Measurements from ENCODE around the gene ANXA8. TPM values are rescaled to one million over a fixed set of nuclear protein-coding genes. Genes with fewer than 3 reads are reported as not detected.
"Not testable (repeated sequence)": the region's sequence is repeated elsewhere in the genome, so short reads cannot be mapped to it uniquely, and the experiment has no call there.

The ANXA8 gene
- total RNA-seq, 1 donor from 2014 or later, result not detected

DNA sequence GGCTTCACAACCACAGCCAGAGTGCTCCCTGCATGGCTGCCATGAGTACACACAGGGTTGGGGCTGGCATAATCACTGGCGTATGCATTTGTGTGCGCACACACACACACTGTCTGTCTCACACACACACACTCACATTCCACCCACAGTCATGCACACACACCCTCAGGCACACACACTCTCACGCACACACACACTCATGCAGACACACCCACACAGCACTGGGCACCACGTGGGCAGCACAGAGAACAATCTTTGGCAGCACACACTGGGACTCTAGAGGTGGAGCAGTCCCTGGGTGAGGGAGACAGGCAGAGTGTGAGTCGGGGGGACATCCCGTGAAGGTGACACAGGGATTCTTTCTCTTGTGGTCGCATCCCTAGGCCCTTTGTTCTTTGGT lies 10.4 kb downstream of the ANXA8 start:
- intact Hi-C loops (cut with micrococcal nuclease); H3K4me3 Mint-ChIP-seq; H3K27ac Mint-ChIP-seq; H3K27me3 Mint-ChIP-seq; DNase-seq; H3K4me1 Mint-ChIP-seq; H3K36me3 Mint-ChIP-seq (ENCODE audit: low read depth); H3K9me3 Mint-ChIP-seq: not testable (repeated sequence)

DNA sequence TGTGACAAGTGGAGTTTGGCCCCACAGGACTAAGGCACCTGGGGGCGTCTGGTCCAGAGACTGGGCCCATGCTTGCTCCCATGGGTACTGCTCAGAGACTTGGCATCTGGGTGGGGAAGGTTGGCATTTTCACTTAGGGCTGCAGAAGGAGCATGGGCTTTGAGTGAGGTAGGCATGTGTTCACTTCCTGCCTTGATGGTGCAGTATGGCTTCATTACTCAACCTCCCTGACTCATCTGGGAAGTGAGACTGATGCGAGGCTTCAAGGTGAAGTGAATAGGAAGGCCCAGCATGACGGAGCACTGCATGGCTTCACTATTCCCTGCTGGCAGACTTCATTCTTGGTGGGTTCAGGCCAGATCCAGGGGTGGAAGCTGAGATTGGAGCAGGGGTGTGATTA lies 11.3 kb downstream of the ANXA8 start:
- H3K27me3 Mint-ChIP-seq; H3K27ac Mint-ChIP-seq; H3K9me3 Mint-ChIP-seq; DNase-seq; H3K4me3 Mint-ChIP-seq; H3K4me1 Mint-ChIP-seq; intact Hi-C loops (cut with micrococcal nuclease); H3K36me3 Mint-ChIP-seq (ENCODE audit: low read depth): not testable (repeated sequence)

DNA sequence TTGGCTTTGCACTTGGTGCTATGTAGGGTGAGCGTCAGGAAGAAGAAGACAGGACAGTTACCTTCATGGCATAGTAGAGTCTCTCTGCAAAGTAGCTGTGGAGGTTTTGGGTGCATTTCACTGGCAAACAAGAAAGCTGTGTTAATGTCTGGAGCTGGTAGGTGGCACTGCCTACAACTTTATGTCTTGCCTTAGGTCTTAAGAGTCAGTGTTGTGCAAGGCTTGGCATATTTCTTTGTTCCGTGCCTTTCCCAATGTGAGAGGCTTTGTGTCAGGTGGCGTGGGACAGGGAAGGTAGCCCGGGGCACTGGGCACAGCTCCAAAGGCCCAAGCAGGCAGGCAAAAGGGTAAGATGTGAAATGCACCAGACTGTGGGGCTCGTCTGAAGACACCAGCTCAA lies 11.8 kb downstream of the ANXA8 start:
- H3K9me3 Mint-ChIP-seq; intact Hi-C loops (cut with micrococcal nuclease); H3K36me3 Mint-ChIP-seq (ENCODE audit: low read depth); H3K27ac Mint-ChIP-seq; H3K4me3 Mint-ChIP-seq; H3K27me3 Mint-ChIP-seq; H3K4me1 Mint-ChIP-seq; DNase-seq: not testable (repeated sequence)

DNA sequence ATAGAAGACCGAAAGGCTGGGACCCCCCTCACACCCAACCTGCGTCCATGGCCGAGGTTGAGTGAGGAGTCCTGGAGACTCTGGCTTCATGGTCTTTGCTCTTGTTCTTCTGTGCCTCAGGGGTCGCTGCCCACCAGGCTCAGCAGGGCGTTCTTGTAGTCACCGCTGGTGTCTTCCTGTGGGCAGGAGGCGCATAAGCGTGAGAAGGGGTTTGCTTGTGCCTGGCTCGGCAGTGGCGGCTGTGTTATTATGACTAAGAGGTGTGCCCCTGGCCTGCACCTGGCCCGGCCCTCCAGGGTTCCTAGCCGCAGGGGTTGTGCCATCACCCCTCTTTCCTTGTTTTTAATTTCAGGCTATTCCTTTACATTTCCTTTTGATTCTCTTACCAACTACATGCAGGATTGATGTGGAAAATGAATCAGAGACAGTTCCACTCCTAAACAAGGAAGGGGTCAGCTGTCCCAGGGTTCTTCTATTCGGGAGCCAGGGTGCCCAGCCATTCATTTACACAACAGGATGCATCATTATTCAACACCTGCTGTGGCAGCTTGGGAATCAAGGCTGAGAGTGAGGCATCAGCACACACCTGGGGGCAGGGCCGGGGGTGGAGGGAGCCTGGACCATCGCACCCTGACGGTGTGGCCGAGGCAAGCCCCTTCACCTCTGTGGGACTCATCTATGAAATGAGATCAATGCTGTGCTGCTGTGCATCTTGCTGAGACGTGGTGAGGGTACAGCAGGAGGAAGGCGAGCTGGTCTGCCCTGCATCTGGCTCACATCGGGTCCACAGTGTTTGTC lies 15.0 kb downstream of the ANXA8 start:
- H3K27me3 Mint-ChIP-seq; H3K4me3 Mint-ChIP-seq; H3K4me1 Mint-ChIP-seq; H3K27ac Mint-ChIP-seq; intact Hi-C loops (cut with micrococcal nuclease); H3K36me3 Mint-ChIP-seq (ENCODE audit: low read depth); H3K9me3 Mint-ChIP-seq; DNase-seq: not testable (repeated sequence)

DNA sequence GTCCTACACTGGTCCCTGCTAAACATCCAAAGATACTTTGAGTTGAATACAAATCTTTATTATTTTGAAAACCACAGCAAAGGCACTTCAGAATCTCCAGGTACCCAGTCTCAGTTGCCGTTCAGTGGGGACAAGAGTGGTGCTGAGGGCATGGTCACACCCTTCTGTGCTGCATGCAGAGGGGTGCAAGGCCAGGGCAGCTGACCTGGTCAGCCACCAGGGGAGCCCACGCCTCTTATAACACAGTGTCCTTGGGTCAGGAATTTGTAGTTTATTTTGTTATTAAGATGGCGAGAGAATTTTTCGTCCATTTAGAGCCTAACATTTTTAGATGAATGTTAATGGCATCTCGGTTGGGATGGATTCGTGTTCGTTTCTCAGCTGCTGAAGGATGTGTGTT lies 16.0 kb downstream of the ANXA8 start:
- H3K9me3 Mint-ChIP-seq; H3K36me3 Mint-ChIP-seq (ENCODE audit: low read depth); DNase-seq; H3K27me3 Mint-ChIP-seq; intact Hi-C loops (cut with micrococcal nuclease); H3K27ac Mint-ChIP-seq; H3K4me1 Mint-ChIP-seq; H3K4me3 Mint-ChIP-seq: not testable (repeated sequence)

DNA sequence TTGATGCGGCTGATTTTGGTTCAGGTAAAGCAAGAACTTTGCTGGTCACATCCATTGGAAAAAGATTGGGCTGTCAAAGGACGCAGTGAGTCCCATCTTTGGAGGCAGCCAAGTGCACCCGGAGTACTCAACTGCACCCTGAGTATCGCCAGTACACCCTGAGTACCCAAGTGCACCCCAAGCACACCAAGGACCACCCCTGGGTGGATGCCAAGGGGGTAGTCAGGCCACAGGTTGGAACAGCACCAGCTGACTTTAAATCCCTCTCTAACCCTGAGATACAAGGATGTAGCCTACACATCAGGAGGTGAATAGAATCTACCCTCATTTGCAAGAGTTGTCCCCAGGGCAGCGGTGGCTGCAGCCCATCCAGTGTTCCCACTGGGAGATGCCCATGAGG lies 16.5 kb downstream of the ANXA8 start:
- H3K27ac Mint-ChIP-seq; H3K27me3 Mint-ChIP-seq; H3K36me3 Mint-ChIP-seq (ENCODE audit: low read depth); H3K4me1 Mint-ChIP-seq; H3K9me3 Mint-ChIP-seq; H3K4me3 Mint-ChIP-seq; intact Hi-C loops (cut with micrococcal nuclease); DNase-seq: not testable (repeated sequence)

DNA sequence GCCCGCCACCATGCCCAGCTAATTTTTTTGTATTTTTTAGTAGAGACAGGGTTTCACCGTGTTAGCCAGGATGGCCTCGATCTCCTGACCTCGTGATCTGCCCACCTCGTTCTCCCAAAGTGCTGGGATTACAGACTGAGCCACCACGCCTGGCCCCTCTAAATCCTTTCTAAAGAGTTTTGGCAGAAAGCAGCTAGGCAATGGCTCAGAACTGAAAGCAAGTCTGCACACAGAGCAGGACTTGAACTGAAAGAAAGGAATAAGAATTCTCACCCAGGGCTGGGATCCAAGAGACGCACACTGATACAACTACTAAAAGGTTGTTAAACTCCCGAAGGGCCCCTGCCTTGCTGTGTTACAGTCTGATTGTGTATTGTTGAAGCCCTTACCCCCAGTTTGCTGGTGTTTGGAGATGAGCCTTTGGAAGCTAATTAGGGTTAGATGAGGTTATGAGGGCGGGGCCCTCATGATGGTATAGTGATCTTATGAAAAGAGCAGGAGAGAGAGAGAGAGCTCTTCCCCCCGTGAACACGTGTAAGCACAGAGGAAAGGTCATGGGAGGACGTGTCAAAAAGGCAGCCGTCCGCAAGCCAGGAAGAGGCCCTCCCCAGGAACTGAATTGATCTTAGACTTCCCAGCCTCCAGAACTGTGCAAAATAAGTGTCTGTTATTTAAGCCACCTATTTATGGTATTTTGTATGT lies 18.5 kb downstream of the ANXA8 start:
- H3K36me3 Mint-ChIP-seq (ENCODE audit: low read depth); H3K4me3 Mint-ChIP-seq; H3K9me3 Mint-ChIP-seq; H3K4me1 Mint-ChIP-seq; DNase-seq; H3K27ac Mint-ChIP-seq; intact Hi-C loops (cut with micrococcal nuclease); H3K27me3 Mint-ChIP-seq: not testable (repeated sequence)

DNA sequence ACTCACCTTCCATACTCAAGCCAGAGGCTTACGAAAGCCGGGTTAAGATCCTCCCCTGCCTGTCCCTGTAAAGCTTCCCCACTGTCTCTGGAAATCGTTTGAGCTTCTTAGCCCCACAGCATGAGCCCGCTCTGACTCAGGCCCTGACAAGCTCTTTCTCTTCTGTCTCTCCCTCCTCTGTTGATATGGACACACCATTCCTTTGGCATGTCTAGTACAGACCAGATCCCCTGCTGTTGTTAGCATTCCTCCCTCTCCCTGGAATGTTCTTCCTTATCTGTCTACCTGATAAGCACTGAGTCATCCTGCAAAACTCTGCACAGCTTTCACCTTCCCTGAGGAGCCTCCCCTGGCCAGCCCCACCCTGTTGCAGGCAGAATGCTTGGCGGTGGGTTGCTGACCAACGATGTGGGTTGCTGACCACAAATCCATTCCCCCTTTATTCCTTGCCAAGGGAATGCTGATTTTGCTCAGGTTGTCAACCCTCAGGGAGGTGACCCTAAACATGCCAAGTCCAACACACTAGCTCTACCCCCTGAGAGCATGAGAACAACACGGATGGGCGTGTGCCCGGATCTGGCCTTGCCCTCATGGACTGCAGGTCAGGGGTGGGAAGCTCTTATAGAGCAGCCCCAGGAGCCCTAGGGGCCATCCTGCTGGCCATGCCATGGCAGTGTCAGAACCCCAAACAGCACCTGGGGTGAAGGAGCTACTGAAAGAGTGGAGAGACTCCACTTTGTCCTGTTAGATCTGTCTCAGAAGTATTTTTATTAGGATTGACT lies 21.1 kb downstream of the ANXA8 start:
- H3K9me3 Mint-ChIP-seq; H3K4me1 Mint-ChIP-seq; intact Hi-C loops (cut with micrococcal nuclease); H3K36me3 Mint-ChIP-seq (ENCODE audit: low read depth); H3K27ac Mint-ChIP-seq; H3K4me3 Mint-ChIP-seq; DNase-seq: not testable (repeated sequence)
- peaks cover 14% of the 10 kb centered on the region for H3K27me3 Mint-ChIP-seq

DNA sequence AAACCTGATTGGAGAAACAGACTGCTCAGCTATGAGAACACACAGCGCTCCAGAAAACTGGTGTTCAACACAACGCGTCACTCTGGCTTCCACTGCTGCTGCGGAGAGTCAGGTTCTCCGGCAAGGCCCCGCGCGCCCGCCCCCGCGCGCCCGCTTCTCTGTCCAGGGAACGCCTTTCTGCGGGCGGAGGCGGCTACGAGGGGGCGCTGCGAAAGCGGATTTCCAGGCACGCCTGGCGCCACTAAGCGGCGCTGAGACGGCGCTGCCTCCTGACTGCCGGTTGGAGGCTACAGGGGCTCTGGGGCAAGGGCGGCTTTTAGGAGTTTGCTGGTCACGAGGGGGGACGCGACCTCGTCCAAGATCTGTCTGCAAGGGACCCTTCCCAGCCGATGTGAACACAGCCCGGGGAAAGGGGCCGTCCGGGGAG lies 22.6 kb downstream of the ANXA8 start:
- H3K4me1 Mint-ChIP-seq; DNase-seq; H3K36me3 Mint-ChIP-seq (ENCODE audit: low read depth); intact Hi-C loops (cut with micrococcal nuclease); H3K9me3 Mint-ChIP-seq; H3K27ac Mint-ChIP-seq: not testable (repeated sequence)
- peaks cover 14% of the 10 kb centered on the region for H3K27me3 Mint-ChIP-seq
- H3K4me3 Mint-ChIP-seq, result peak overlapping the region; percentile 34

DNA sequence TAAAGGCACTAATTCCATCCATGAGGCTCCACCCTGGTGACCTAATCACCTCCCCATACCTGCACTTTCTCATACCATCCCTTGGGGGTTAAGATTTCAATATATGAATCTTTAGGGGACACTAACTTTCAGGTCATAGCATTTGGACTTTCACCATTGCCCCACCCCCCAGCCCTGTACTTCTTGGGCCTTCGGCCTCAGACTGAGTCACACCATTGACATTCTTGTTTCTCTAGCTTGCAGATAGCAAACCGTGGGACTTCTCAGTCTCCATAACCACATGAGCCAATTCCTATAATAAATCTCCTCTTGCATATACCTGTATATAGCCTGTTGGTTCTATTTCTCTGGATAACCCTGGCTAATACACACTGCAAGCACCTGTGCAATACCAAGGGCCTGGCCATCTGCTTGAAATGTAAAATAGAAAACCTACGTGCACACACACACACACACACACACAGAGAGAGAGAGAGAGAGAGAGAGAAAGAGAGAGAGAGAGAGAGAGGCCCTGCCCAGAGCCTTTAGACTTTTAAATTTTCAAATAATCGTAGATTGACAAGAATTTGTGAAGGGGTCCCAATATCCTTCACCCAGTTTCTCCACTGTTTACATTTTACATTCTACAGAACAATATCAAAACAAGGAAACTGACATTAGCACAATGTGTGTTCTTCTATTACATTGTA lies 25.3 kb downstream of the ANXA8 start:
- no peak for DNase-seq
- no peaks in the 10 kb centered on the region for H3K36me3 Mint-ChIP-seq (ENCODE audit: low read depth)
- H3K27me3 Mint-ChIP-seq, result peaks cover 21% of the 10 kb centered on the region
- no peak overlapping the region for H3K4me3 Mint-ChIP-seq
- intact Hi-C loops (cut with micrococcal nuclease), result no loop called here
- H3K4me1 Mint-ChIP-seq, result peaks cover 4% of the 10 kb centered on the region
- no peak overlapping the region for H3K27ac Mint-ChIP-seq
- H3K9me3 Mint-ChIP-seq, result no peaks in the 10 kb centered on the region

DNA sequence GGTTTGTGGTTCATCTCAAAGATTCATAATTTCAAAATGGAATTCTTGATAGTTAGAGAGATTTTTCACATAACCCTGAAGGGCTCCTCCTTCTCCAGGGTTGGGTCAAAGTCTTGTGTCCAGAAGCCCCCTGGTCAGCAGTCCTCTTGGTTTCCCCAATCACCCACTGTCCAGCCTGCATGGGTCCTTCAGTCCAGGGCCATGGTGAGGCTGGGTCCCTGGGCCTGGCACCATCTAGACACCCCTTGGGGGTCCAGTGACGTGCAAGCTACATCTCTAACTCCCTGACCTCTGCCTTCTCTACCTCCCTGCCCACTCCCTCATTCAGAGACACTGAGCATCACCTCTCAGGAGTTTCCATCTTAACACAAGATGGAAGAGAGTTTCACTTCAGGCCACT lies 26.1 kb downstream of the ANXA8 start:
- H3K36me3 Mint-ChIP-seq (ENCODE audit: low read depth), result no peaks in the 10 kb centered on the region
- DNase-seq, result no peak
- no peak overlapping the region for H3K4me3 Mint-ChIP-seq
- no peak overlapping the region for H3K27ac Mint-ChIP-seq
- H3K9me3 Mint-ChIP-seq, result no peaks in the 10 kb centered on the region
- H3K27me3 Mint-ChIP-seq, result peaks cover 20% of the 10 kb centered on the region
- H3K4me1 Mint-ChIP-seq, result peaks cover 4% of the 10 kb centered on the region
- intact Hi-C loops (cut with micrococcal nuclease), result no loop called here

DNA sequence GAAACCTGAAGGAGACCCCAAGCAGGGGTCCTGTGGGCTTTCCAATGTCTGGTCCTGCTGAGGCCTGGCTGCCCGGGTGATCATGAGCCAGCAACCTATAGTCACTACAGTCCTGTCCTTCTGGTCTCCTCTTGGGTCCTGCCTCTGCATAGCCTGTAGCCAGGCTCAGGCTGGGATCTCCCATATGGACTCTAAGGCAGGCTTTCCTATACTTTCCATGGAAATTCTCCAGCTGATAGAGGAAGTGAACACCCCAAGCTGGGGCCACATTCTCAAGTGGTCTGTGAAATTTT lies 26.4 kb downstream of the ANXA8 start:
- peak; percentile 40 for DNase-seq
- intact Hi-C loops (cut with micrococcal nuclease), result no loop called here
- H3K27ac Mint-ChIP-seq, result no peak overlapping the region
- H3K27me3 Mint-ChIP-seq, result peaks cover 20% of the 10 kb centered on the region
- peaks cover 4% of the 10 kb centered on the region for H3K4me1 Mint-ChIP-seq
- no peaks in the 10 kb centered on the region for H3K36me3 Mint-ChIP-seq (ENCODE audit: low read depth)
- H3K4me3 Mint-ChIP-seq, result no peak overlapping the region
- no peaks in the 10 kb centered on the region for H3K9me3 Mint-ChIP-seq

DNA sequence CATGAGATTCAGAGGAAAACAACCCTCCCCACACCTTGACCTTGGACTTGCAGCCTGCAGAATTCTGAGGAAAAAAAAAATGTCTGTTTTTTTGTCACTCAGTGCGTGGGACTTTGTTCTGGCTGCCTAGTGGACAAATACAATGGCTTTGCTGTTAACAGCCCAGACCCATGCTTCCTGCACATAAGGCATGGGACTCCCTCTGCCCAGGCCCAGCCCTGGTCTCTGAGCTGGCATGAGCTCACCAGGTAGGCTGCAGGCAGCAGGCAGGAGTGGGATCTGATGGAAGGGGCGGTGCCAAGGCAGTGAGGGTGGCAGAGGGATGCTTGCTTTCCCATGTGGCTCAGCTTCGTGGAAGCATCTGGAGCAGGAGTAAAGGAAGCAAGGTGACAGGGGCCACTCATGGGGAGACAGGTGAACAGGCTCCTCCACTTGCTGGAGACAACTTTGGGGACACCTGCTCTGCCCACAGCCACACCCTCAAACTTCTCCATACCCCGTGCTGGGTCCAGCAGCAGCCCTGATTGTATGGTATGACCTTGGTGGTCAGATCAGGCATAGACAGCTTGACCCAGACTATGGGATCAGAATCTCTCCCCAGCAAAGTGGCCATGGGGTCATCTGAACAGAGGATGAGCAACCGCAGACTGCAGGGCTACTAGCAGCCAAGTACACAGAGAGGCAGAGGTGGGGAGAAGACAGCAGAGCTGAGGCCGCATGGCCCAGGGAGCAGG lies 27.0 kb downstream of the ANXA8 start:
- no peaks in the 10 kb centered on the region for H3K9me3 Mint-ChIP-seq
- H3K36me3 Mint-ChIP-seq (ENCODE audit: low read depth), result no peaks in the 10 kb centered on the region
- peaks cover 20% of the 10 kb centered on the region for H3K27me3 Mint-ChIP-seq
- no peak overlapping the region for H3K4me3 Mint-ChIP-seq
- H3K27ac Mint-ChIP-seq, result no peak overlapping the region
- DNase-seq, result peak; percentile 47
- peaks cover 4% of the 10 kb centered on the region for H3K4me1 Mint-ChIP-seq
- intact Hi-C loops (cut with micrococcal nuclease), result no loop called here
